Breast epithelium (tissue), 3 donors: ENCODE measurements around the gene KCND3.

Experiments
- CTCF ChIP-seq, 3 donors: fragments of 450-650 bp; IDR thresholded peaks; one replicate each; pipeline ENCODE4 v1.5.1; 2016 to 2017; ENCODE audit warnings: antibody characterized with exemption in 3 of 3, mild to moderate bottlenecking in 3 of 3, moderate library complexity in 3 of 3
- POLR2A ChIP-seq: fragments of 450-650 bp; IDR thresholded peaks from one replicate; pipeline ENCODE4 v1.6.1; 2016; ENCODE audit warnings: antibody characterized with exemption, mild to moderate bottlenecking, moderate library complexity
- POLR2AphosphoS5 ChIP-seq, 3 donors: sonication (generic); formaldehyde crosslinking; IDR thresholded peaks; one replicate each; pipeline ENCODE4 v1.6.1; 2017; ENCODE audit warnings: antibody characterized with exemption in 3 of 3

DNA sequence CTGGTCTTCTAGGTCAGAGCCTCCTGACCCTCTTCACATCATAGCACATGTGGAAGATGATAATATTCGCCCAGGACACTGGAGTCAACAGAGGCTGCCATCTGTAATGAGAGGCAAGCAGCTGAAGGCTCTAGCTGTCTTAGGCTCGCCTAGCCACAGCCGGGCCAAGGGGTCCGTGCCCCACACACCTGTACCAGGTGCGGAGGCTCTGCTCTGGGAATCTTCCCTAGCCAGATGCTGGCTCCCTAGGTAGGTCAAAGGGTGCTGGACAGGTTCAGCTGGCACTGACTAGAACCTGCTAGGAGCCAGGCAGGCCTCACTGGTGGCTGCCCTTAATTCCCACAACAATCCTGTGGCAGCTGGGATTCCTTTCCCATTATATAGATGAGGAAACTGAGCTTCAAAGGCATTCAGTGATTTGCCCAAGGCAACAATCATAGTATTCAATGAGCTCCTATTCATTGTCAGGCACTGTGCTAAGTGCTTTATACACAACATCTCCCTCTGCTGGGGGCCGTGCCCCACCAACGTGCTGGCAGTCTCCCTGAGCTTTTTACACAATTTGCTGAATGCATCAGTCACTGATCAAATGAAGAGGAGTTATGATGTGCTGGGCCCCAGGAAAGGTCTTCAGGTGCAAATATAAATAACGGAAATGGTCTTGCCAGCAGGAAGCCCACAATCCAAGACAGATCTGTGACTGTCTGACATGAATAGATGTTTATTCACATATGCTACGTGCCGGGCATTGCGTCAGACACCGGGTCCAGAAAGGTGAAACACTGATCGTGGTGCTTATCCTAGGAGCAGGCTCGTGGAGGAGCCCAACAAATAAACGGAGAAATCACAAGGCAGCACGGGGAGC lies 175.8 kb downstream of the KCND3 start:
- TF ChIP-seq POLR2A (no peak), CTCF (IDR thresholded peaks at IDR 0.05) (no peak), POLR2AphosphoS5 (IDR thresholded peaks at IDR 0.05) (no peak)
